IMR-90 (cell line): ENCODE data around the gene SPATA12. TPM values are rescaled to one million over a fixed set of nuclear protein-coding genes. Genes with fewer than 3 reads are reported as not detected.

Source experiments
- ATAC-seq: fragments of 200-7000 bp; cut with Tn5 transposase; 2 replicates; pipeline ENCODE4 v1.9.1; 2020; ENCODE audit warnings: low read depth, mild to moderate bottlenecking, moderate library complexity
- BruUV-seq: library from RNA; stranded (reverse); fragments of 400-500 nt; replicated peaks from 2 replicates; lab custom pipeline; 2021; lab: Mats Ljungman, UMichigan
- CTCF ChIA-PET: fragments of 300-600 bp; formaldehyde crosslinking; extraction: SDS; loops from one replicate; lab custom pipeline; 2021; ENCODE audit warnings: antibody characterized with exemption; lab: Yijun Ruan, JAX
- POLR2A ChIA-PET: fragments of 300-600 bp; sonication (Branson Sonifier 250); formaldehyde crosslinking; loops from one replicate; lab custom pipeline; 2022; ENCODE audit warnings: antibody characterized with exemption; ENCODE audit not compliant: unreplicated experiment; lab: Charles Lee
- DNase-seq: peaks from one replicate; pipeline ENCODE4 v3.0.0; 2013
- H2AFZ ChIP-seq: replicated peaks from 2 replicates; pipeline ENCODE3; 2013; ENCODE audit warnings: low read length, mild to moderate bottlenecking; ENCODE audit not compliant: poor library complexity
- H2AK5ac ChIP-seq: 2 replicates; pipeline ENCODE4 v1.6.1; 2013; ENCODE audit warnings: low read depth, low read length, inconsistent platforms
- H2AK9ac ChIP-seq: replicated peaks from 2 replicates; pipeline ENCODE3; 2013; ENCODE audit warnings: mild to moderate bottlenecking, low read depth, low read length, moderate library complexity; ENCODE audit not compliant: poor library complexity
- H2BK120ac ChIP-seq: 2 replicates; pipeline ENCODE4 v1.6.1; 2013; ENCODE audit warnings: low read depth, low read length, inconsistent platforms
- H2BK15ac ChIP-seq: 3 replicates; pipeline ENCODE4 v1.6.1; 2013; ENCODE audit warnings: low read depth, low read length, inconsistent platforms
- H2BK20ac ChIP-seq: 2 replicates; pipeline ENCODE4 v1.6.1; 2013; ENCODE audit warnings: low read depth, mild to moderate bottlenecking, inconsistent platforms, low read length, moderate library complexity
- H2BK5ac ChIP-seq: 2 replicates; pipeline ENCODE4 v1.6.1; 2013; ENCODE audit warnings: mild to moderate bottlenecking, low read depth, low read length, inconsistent platforms; ENCODE audit not compliant: poor library complexity, severe bottlenecking
- H3K14ac ChIP-seq: replicated peaks from 2 replicates; pipeline ENCODE4 v1.6.1; 2013; ENCODE audit warnings: low read depth, low read length, inconsistent platforms
- H3K18ac ChIP-seq: 2 replicates; pipeline ENCODE4 v1.6.1; 2013; ENCODE audit warnings: low read depth, low read length, control low read depth
- H3K23ac ChIP-seq: 2 replicates; pipeline ENCODE4 v1.6.1; 2013; ENCODE audit warnings: low read depth, low read length, inconsistent platforms
- H3K27ac ChIP-seq: 2 replicates; pipeline ENCODE4 v1.5.1; 2013; ENCODE audit warnings: mild to moderate bottlenecking, control low read depth, low read length; ENCODE audit not compliant: insufficient read depth
- H3K27me3 ChIP-seq: 2 replicates; pipeline ENCODE4 v1.6.1; 2013; ENCODE audit warnings: low read length; ENCODE audit not compliant: control insufficient read depth, insufficient read depth
- H3K36me3 ChIP-seq: 2 replicates; pipeline ENCODE4 v1.6.1; 2013; ENCODE audit warnings: low read length, mixed read lengths; ENCODE audit not compliant: control insufficient read depth, insufficient read depth
- H3K4ac ChIP-seq: 2 replicates; pipeline ENCODE4 v1.6.1; 2013; ENCODE audit warnings: low read depth, low read length, inconsistent platforms
- H3K4me1 ChIP-seq: 2 replicates; pipeline ENCODE4 v1.6.1; 2013; ENCODE audit warnings: low read length, mixed read lengths; ENCODE audit not compliant: control insufficient read depth, insufficient read depth
- H3K4me2 ChIP-seq: 2 replicates; pipeline ENCODE4 v1.6.1; 2013; ENCODE audit warnings: low read depth, mild to moderate bottlenecking, control low read depth, low read length, moderate library complexity
- H3K4me3 ChIP-seq: 2 replicates; pipeline ENCODE4 v1.5.1; 2013; ENCODE audit warnings: low read depth, mild to moderate bottlenecking, control low read depth, low read length, moderate library complexity; ENCODE audit not compliant: insufficient read depth
- H3K56ac ChIP-seq: 2 replicates; pipeline ENCODE4 v1.6.1; 2013; ENCODE audit warnings: low read length, inconsistent platforms; ENCODE audit not compliant: insufficient read depth; ENCODE audit errors: extremely low read depth
- H3K79me1 ChIP-seq, 2 experiments: 2 replicates each; pipeline ENCODE4 v1.6.1; 2013; ENCODE audit warnings: low read length in 2 of 2, inconsistent platforms in 1 of 2, low read depth in 1 of 2
- H3K9ac ChIP-seq: 2 replicates; pipeline ENCODE4 v1.6.1; 2013; ENCODE audit warnings: low read depth, low read length, control low read depth
- H3K9me1 ChIP-seq: 2 replicates; pipeline ENCODE4 v1.6.1; 2013; ENCODE audit warnings: low read length, inconsistent platforms; ENCODE audit not compliant: insufficient read depth
- H3K9me3 ChIP-seq: 2 replicates; pipeline ENCODE4 v1.6.1; 2013; ENCODE audit warnings: low read length; ENCODE audit not compliant: control insufficient read depth, insufficient read depth
- H4K20me1 ChIP-seq: 2 replicates; pipeline ENCODE4 v1.6.1; 2013; ENCODE audit warnings: low read length, inconsistent platforms; ENCODE audit not compliant: insufficient read depth
- H4K5ac ChIP-seq: 2 replicates; pipeline ENCODE4 v1.6.1; 2013; ENCODE audit warnings: mild to moderate bottlenecking, low read depth, low read length, control low read depth
- H4K8ac ChIP-seq, 2 experiments: 2 replicates each; pipeline ENCODE4 v1.6.1; 2013; ENCODE audit warnings: low read depth in 2 of 2, low read length in 2 of 2, control low read depth in 1 of 2, inconsistent platforms in 1 of 2
- H4K91ac ChIP-seq: 2 replicates; pipeline ENCODE4 v1.6.1; 2013; ENCODE audit warnings: low read depth, low read length, inconsistent platforms; ENCODE audit not compliant: insufficient read depth
- CHD1 ChIP-seq: IDR thresholded peaks from 2 replicates; pipeline ENCODE4 v1.6.1; 2012; ENCODE audit warnings: low read depth, low read length, improper control_type of control experiment
- MAFK ChIP-seq: IDR thresholded peaks from 2 replicates; pipeline ENCODE4 v1.6.1; 2012; ENCODE audit warnings: low read depth, low read length, improper control_type of control experiment
- NFE2L2 ChIP-seq: fragments of 150-350 bp; IDR thresholded peaks from 2 replicates; pipeline ENCODE4 v1.6.1; 2016; ENCODE audit warnings: low read depth, mild to moderate bottlenecking, low read length
- POLR2A ChIP-seq: IDR thresholded peaks from 2 replicates; pipeline ENCODE4 v1.6.1; 2012; ENCODE audit warnings: mild to moderate bottlenecking, low read depth, low read length
- RAD21 ChIP-seq: IDR thresholded peaks from 2 replicates; pipeline ENCODE4 v1.6.1; 2012; ENCODE audit warnings: low read length, improper control_type of control experiment
- RFX5 ChIP-seq: IDR thresholded peaks from 2 replicates; pipeline ENCODE4 v1.8.0; 2012; ENCODE audit warnings: low read depth, mild to moderate bottlenecking, low read length, moderate library complexity
- WGBS, 2 experiments: methylation state at CpG; one replicate each; pipeline versions ENCODE4 v1.1.5 to v1.1.7; 2013; ENCODE audit warnings: missing lambda C conversion rate in 2 of 2; ENCODE audit not compliant: insufficient read length in 1 of 2; ENCODE audit errors: extremely low coverage in 2 of 2; 5-methylcytosine and 5-hydroxymethylcytosine counted together
- dilution Hi-C: fragments of 300-500 bp; cut with HindIII; formaldehyde crosslinking; loops from one replicate; pipeline ENCODE4 v1.14.3; 2018; ENCODE audit warnings: low sequenced_read_pairs; ENCODE audit not compliant: unreplicated experiment
- in situ Hi-C: fragments of 300-500 bp; cut with MboI; formaldehyde crosslinking; loops from 3 replicates; pipeline ENCODE4 v1.14.3; 2019; ENCODE audit warnings: low sequenced_read_pairs, inconsistent platforms, mixed read lengths
- intact Hi-C: fragments of 100-400 bp; cut with micrococcal nuclease; formaldehyde crosslinking; loops from 2 replicates; pipeline ENCODE4 v1.10.0; 2022
- polyA plus RNA-seq, 3 experiments: library from polyadenylated mRNA; depleted of rRNA; stranded (reverse); fragments of >200 nt; gene quantifications; 2 replicates each; pipeline ENCODE4 v1.2.3, GENCODE V29; 2012; ENCODE audit warnings: low replicate concordance in 1 of 3
- total RNA-seq: library from RNA; depleted of rRNA; stranded (reverse); fragments of >200 nt; gene quantifications from 2 replicates; pipeline ENCODE4 v1.2.3, GENCODE V29; 2012
- TF ChIP-seq, protein P1 (sequence below): fragments of 150-350 bp; IDR thresholded peaks from 2 replicates; pipeline ENCODE4 v1.6.1; 2017; ENCODE audit warnings: mild to moderate bottlenecking, antibody characterized with exemption, low read length, low read depth

The SPATA12 gene
- total and polyA plus RNA-seq, 2 of the 4 experiments (the other 2 are of a cell fraction), result under 0.01 TPM; not detected in 1

DNA sequence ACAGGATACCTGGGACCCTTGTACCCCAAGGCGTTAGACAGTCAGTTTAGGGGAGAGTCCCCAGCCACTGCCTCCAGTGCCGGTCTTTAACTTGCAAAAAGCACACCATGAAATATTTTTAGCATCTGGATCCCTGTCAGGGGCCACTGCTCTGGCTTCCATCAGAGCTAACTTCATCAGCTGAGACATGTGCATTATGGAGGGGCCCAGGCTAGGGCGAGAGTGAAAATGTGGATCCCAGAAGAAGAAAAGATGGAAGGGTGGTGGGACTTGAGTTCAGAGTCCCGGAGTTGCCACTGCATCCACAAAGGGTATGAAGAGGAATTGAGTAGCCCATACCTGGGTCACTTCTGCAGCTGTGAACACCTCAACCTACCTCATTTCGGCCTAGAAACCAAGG, 23.5 kb upstream of the SPATA12 start (continued):
- no peak for TF ChIP-seq RFX5
- no peak for TF ChIP-seq RAD21
- no peak for TF ChIP-seq CHD1
- no peak for TF ChIP-seq MAFK
- no peak for TF ChIP-seq POLR2A

DNA sequence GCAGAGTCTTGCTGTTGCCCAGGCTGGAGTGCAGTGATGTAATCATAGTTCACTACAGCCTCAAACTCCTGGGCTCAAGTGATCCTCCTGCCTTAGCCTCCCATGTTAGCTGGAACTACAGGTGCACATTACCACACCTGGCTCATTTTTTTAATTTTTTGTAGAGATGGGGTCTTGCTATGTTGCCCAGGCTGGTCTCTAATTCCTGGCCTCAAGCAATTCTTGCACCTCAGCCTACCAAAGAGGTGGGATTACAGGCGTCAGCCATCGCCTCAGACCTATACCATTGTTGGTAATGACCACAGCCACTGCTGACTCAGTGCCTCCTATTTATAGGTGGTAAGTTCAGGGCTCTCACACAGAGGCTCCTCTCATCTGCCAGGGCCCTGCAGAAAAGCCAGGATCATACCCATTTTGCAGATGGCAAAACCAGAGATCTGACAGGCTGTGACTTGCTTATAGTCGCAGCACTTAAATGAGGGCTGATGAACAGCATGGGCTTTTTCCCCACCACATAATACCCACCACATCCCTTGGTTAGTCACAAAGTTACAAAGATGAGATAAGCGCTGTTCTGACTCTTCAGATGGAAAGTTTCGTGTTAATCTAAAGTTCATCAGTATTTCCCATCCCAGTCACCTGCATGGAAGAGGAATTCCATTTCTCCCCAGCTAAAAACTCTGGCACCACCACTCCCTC, 21.8 kb upstream of the SPATA12 start:
- Histone ChIP-seq H3K4me3 (no peak overlapping the region), H3K14ac (no peak overlapping the region), H3K27me3 (no peaks in the 10 kb centered on the region), H3K9me1 (no peaks in the 10 kb centered on the region), H2BK120ac (no peak overlapping the region), H3K4ac (no peak overlapping the region), H3K9me3 (no peaks in the 10 kb centered on the region), H2AK9ac (no peak overlapping the region), H2BK20ac (no peak overlapping the region), H2AK5ac (no peak overlapping the region), H3K23ac (no peak overlapping the region), H2BK15ac (no peak overlapping the region), H2BK5ac (no peak overlapping the region), H3K4me2 (no peak overlapping the region), H4K5ac (no peak overlapping the region), H3K27ac (no peak overlapping the region), H3K56ac (no peak overlapping the region), H4K20me1 (no peaks in the 10 kb centered on the region), H4K91ac (no peak overlapping the region), H3K36me3 (no peaks in the 10 kb centered on the region), H4K8ac (no peak overlapping the region), H3K79me1 (no peaks in the 10 kb centered on the region), H3K4me1 (no peaks in the 10 kb centered on the region), H2AFZ (no peak overlapping the region), H3K9ac (no peak overlapping the region), H3K18ac (no peak overlapping the region)
- intact Hi-C loops, result no loop called here
- ChIA-PET POLR2A (no interaction called here), CTCF (no interaction called here)
- BruUV-seq, result no TSS peak
- dilution Hi-C loops, result no loop called here
- DNase-seq (no peak), ATAC-seq (no peak)
- in situ Hi-C loops, result no loop called here
- TF ChIP-seq MAFK (no peak), CHD1 (no peak), NFE2L2 (no peak)
- TF ChIP-seq, protein P1, sequence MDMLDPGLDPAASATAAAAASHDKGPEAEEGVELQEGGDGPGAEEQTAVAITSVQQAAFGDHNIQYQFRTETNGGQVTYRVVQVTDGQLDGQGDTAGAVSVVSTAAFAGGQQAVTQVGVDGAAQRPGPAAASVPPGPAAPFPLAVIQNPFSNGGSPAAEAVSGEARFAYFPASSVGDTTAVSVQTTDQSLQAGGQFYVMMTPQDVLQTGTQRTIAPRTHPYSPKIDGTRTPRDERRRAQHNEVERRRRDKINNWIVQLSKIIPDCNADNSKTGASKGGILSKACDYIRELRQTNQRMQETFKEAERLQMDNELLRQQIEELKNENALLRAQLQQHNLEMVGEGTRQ, result no peak
- 100% methylated on average over 1 of the region's 5 CpGs; no CpG with 5 or more reads in 1 of the 2 experiments for WGBS, 2 experiments
